ENCODE measurements around the gene DCTN1.

- TF ChIP-seq EP300 (IDR thresholded peaks at IDR 0.05) (no peak), POLR2A (IDR thresholded peaks at IDR 0.05; ENCODE audit: low read length) (no peak), CTCF (IDR thresholded peaks at IDR 0.05) (no peak), SMC3 (IDR thresholded peaks at IDR 0.05) (no peak), CEBPB (IDR thresholded peaks at IDR 0.05) (no peak), RFX5 (IDR thresholded peaks at IDR 0.05) (no peak), ZC3H11A (IDR thresholded peaks at IDR 0.05) (no peak), JUN (IDR thresholded peaks at IDR 0.05) (no peak), BHLHE40 (IDR thresholded peaks at IDR 0.05; ENCODE audit: low read depth, low read length) (no peak)
- TF ChIP-seq, protein P1, sequence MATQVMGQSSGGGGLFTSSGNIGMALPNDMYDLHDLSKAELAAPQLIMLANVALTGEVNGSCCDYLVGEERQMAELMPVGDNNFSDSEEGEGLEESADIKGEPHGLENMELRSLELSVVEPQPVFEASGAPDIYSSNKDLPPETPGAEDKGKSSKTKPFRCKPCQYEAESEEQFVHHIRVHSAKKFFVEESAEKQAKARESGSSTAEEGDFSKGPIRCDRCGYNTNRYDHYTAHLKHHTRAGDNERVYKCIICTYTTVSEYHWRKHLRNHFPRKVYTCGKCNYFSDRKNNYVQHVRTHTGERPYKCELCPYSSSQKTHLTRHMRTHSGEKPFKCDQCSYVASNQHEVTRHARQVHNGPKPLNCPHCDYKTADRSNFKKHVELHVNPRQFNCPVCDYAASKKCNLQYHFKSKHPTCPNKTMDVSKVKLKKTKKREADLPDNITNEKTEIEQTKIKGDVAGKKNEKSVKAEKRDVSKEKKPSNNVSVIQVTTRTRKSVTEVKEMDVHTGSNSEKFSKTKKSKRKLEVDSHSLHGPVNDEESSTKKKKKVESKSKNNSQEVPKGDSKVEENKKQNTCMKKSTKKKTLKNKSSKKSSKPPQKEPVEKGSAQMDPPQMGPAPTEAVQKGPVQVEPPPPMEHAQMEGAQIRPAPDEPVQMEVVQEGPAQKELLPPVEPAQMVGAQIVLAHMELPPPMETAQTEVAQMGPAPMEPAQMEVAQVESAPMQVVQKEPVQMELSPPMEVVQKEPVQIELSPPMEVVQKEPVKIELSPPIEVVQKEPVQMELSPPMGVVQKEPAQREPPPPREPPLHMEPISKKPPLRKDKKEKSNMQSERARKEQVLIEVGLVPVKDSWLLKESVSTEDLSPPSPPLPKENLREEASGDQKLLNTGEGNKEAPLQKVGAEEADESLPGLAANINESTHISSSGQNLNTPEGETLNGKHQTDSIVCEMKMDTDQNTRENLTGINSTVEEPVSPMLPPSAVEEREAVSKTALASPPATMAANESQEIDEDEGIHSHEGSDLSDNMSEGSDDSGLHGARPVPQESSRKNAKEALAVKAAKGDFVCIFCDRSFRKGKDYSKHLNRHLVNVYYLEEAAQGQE (IDR thresholded peaks at IDR 0.05), result no peak
- TF ChIP-seq, protein P2, sequence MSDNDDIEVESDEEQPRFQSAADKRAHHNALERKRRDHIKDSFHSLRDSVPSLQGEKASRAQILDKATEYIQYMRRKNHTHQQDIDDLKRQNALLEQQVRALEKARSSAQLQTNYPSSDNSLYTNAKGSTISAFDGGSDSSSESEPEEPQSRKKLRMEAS (IDR thresholded peaks at IDR 0.05), result no peak
These were observed 6.1 kb downstream of the DCTN1 start for GRCh38 chr2:74373985-74374384.

Data from A549 (cell line).